ENCODE results near the gene TIMM22. TPM values are rescaled to one million over a fixed set of nuclear protein-coding genes. Genes with fewer than 3 reads are reported as not detected.
"Not testable (repeated sequence)": the region's sequence is repeated elsewhere in the genome, so short reads cannot be mapped to it uniquely, and the experiment has no call there.

Gene TIMM22
- polyA plus RNA-seq, 6 donors from 2014 or later: 20.9 to 24.0 (median 22.7) TPM

DNA sequence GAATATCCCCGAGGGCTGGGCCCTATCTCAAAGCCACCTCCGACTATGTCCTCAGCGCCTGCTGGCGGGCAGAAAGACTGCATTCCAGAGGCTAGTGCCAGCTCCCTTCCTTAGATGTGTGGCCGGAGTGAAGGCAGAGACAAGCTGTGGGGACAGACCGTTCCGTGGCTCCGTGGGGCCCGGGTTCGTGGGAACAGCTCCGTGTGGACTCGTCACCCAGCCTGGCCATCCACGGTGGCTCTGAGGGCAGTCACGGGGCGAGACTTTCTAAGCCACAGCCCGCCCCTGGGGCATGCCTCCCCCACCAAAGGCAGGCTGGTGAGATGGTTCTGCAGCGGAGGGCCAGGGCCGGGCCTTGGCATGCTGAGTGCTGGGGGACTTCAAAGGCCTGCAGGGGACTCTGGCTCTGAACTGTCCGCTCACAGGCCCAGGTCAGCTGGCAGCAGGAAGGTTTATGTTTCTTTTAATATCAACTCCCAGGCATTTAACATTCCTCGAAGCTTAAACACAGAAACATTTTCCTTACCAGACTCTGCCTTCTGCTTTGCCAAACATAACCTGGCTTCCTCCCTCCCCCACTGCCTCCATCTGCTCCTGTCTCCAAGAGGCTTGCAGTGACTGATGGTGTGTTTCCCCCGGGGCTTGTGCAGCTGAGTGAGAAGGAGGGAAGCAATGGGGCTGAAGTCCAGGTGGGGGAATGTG is 50.4 kb downstream of the TIMM22 start:
- no peaks in the 10 kb centered on the region for H3K9me3 Mint-ChIP-seq
- no peak for ATAC-seq (ENCODE audit: low read depth in 2 of 2)
- no peaks in the 10 kb centered on the region for H3K27me3 Mint-ChIP-seq
- peak overlapping the region in 1 of 6 donors; percentile 37 for H3K27ac Mint-ChIP-seq
- peaks cover 5 to 21% of the 10 kb centered on the region in 2 donors for H3K36me3 Mint-ChIP-seq
- no peak overlapping the region for H3K4me3 Mint-ChIP-seq
- peaks cover 3 to 8% (median 7%) of the 10 kb centered on the region in 3 donors for H3K4me1 Mint-ChIP-seq
- DNase-seq: no peak

- Mint-ChIP-seq H3K36me3 (peaks cover 0 to 14% of the 10 kb centered on the region in 2 donors), H3K9me3 (no peaks in the 10 kb centered on the region), H3K27me3 (no peaks in the 10 kb centered on the region), H3K27ac (no peak overlapping the region), H3K4me1 (peaks cover 3 to 7% (median 3%) of the 10 kb centered on the region in 3 donors), H3K4me3 (peak overlapping the region in 1 of 8 donors; percentile 35)
- DNase-seq: no peak
- no peak for ATAC-seq (ENCODE audit: low read depth in 2 of 2)
These were observed 51.0 kb downstream of the TIMM22 start for GRCh38 chr17:1047879-1048470.

DNA sequence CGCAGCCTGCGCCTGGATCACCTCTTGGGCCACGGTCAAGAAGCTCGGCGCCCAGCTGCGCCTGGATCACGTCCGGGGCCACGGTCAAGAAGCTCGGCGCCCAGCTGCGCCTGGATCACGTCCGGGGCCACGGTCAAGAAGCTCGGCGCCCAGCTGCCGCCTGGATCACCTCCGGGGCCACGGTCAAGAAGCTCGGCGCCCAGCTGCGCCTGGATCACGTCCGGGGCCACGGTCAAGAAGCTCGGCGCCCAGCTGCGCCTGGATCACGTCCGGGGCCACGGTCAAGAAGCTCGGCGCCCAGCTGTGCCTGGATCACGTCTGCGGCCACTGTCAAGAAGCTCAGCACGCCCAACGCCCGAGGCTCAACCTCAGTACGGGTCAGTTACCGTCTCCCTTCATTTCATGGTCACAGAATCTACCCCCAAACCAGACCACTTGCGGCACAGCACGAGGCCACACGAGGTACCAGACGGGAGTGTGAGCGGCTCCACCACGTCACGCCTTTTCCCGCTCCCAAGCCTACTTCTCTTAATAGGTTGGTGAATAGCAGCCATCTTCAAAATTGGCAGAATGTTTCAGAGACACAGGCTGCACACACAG is 51.7 kb downstream of the TIMM22 start:
- not testable (repeated sequence) for H3K9me3 Mint-ChIP-seq; H3K27me3 Mint-ChIP-seq; H3K4me1 Mint-ChIP-seq; DNase-seq; H3K4me3 Mint-ChIP-seq; H3K27ac Mint-ChIP-seq; ATAC-seq (ENCODE audit: low read depth in 2 of 2)
- peaks cover 0 to 14% of the 10 kb centered on the region in 2 donors for H3K36me3 Mint-ChIP-seq

DNA sequence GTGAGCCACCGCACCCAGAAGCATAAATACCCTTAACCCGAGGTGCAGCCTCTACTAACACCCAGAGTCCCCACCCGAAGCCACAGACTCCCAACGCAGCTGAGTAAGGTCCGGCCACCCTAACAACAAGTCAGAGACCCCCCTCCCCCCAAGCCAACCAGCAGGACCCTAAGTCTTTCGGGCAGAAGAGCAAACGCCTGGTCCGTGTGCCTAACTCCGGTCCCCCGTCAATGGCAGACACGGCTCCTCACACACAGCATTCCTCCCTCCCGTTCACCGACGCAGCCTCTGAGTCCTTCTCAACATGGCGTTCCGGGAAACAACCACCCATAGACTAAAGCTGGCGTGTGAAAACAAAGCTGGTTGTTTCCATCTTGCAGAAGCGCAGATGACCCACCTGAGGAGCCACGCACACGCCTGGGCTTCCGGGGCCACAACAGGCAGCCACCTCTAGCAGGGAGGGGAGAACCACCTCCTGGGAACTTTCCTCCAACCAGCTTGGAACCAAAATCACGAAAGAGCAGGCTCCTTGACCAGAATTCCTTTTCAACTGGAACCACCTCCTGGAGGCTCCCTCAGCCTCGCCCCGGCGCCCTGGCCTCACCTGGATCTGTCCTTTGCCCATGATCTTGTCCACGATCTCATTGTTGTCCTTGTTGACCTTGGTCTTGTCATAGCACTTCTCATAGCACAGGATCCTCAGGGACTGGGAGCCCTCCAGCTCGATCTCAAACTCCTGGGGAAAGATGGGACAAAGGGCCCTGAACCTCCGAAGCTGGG is 52.7 kb downstream of the TIMM22 start:
- Mint-ChIP-seq H3K9me3 (no peaks in the 10 kb centered on the region), H3K27ac (peak overlapping the region in 3 of 6 donors; percentile 66 to 84 (median 81)), H3K27me3 (no peaks in the 10 kb centered on the region), H3K4me1 (peaks cover under 1 to 7% (median 2%) of the 10 kb centered on the region in 3 donors), H3K36me3 (peaks cover 0 to 13% of the 10 kb centered on the region in 2 donors), H3K4me3 (no peak overlapping the region)
- no peak for ATAC-seq (ENCODE audit: low read depth in 2 of 2)
- DNase-seq: no peak

DNA sequence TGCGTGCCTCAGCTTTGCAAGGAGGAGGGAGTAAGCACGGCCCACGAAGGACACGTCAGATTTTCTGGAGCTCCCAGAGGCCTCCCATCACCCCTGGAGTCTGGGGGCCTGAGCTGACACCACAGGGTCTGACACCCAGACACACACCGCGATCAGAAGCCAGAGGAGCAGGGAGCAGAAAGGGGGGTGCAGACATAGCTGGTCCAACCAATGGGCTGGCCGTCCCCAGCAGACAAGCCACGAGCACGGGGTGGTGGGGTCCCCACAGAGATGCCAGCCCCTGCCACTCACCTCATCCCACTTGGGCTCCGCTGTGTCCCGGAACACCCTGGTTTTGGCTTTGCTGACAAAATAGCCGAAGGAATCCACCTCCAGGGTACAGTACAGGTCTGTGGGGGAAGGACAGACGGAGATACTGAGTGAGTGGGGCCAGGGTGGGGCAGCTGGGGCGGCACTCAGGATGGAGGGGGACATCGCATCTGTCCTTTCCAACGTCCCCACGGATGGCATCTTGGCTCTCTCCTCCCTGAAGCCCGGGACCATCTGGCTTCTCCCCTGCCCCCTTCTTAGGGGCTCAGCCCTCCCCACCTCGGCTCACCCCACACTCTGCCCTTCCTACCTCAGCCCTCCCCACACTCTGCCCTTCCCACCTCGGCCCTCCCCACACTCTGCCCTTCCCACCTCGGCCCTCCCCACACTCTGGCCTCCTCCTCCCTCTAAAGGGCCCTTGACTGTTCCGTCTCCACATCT is 53.5 kb downstream of the TIMM22 start:
- H3K27me3 Mint-ChIP-seq: no peaks in the 10 kb centered on the region
- no peak for DNase-seq
- peak overlapping the region in 1 of 6 donors; percentile 66 for H3K27ac Mint-ChIP-seq
- H3K9me3 Mint-ChIP-seq: no peaks in the 10 kb centered on the region
- ATAC-seq (ENCODE audit: low read depth in 2 of 2): no peak
- H3K36me3 Mint-ChIP-seq: peaks cover 0 to 7% of the 10 kb centered on the region in 2 donors
- peaks cover 0 to 4% (median 0%) of the 10 kb centered on the region in 3 donors for H3K4me1 Mint-ChIP-seq
- H3K4me3 Mint-ChIP-seq: no peak overlapping the region

GRCh38 chr17:1050996-1051925 is 54.3 kb downstream of the TIMM22 start:
- peak overlapping the region in 1 of 8 donors; percentile 37 for H3K4me3 Mint-ChIP-seq
- ATAC-seq (ENCODE audit: low read depth in 2 of 2) (no peak), DNase-seq (no peak)
- H3K27ac Mint-ChIP-seq: no peak overlapping the region
- H3K9me3 Mint-ChIP-seq: no peaks in the 10 kb centered on the region
- no peaks in the 10 kb centered on the region for H3K27me3 Mint-ChIP-seq
- no peaks in the 10 kb centered on the region for H3K4me1 Mint-ChIP-seq
- H3K36me3 Mint-ChIP-seq: peaks cover 0 to 7% of the 10 kb centered on the region in 2 donors

Other genes starting within 250 kb of the TIMM22 start
- 10 to 100 TPM; 22.8 to 37.8 (median 26.2) TPM for gene GEMIN4, start 244.9 kb upstream of the TIMM22 start, polyA plus RNA-seq (ENCODE audit: low read depth in 6 of 6)
- gene GLOD4, start 214.8 kb upstream of the TIMM22 start, polyA plus RNA-seq (ENCODE audit: low read depth in 6 of 6): 10 to 100 TPM; 68.9 to 83.9 (median 81.3) TPM
- 10 to 100 TPM; 25.2 to 61.9 (median 33.0) TPM for gene MRM3, start 214.8 kb upstream of the TIMM22 start, polyA plus RNA-seq (ENCODE audit: low read depth in 6 of 6)
- under 1 TPM in 2 of 6 donors, not detected in 4; 0.36 to 0.40 TPM for gene NXN, start 17.4 kb upstream of the TIMM22 start, polyA plus RNA-seq (ENCODE audit: low read depth in 6 of 6)
- gene ABR, start 182.9 kb downstream of the TIMM22 start, polyA plus RNA-seq (ENCODE audit: low read depth in 6 of 6): 10 to 100 TPM in 5 of 6 donors, 1 to 10 TPM in 1; 4.3 to 47.2 (median 28.1) TPM